GM23248 (cell line): Measurements from ENCODE around the gene OR52E6.

Experiments
- EZH2 ChIP-seq: fragments of 200-600 bp; sonication (generic); IDR thresholded peaks from 2 replicates; pipeline ENCODE4 v1.6.1; 2018; ENCODE audit warnings: antibody characterized with exemption, mild to moderate bottlenecking; ENCODE audit not compliant: insufficient read depth, poor library complexity, severe bottlenecking
- EZH2phosphoT487 ChIP-seq: fragments of 200-600 bp; sonication (generic); IDR thresholded peaks from 2 replicates; pipeline ENCODE4 v1.6.1; 2018; ENCODE audit warnings: antibody characterized with exemption, moderate library complexity, mild to moderate bottlenecking, low read depth; ENCODE audit not compliant: insufficient read depth

DNA sequence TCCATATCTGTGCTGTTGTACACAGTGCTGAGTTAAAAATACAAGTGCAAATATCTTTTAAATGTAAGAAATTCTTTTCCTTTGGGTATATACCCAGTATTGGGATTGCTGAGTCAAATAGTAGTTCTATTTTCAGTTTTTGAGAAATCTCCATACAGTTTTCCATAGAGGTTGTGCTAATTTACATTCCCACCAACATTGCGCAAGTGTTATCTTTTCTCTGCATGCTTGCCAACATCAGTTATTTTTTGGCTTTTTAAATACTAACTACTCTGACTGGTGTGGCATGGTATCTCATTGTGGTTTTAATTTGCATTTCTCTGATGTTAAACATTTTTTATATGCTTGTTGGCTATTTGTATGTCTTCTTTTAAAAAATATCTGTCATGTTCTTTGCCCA is 9.3 kb upstream of the OR52E6 start:
- TF ChIP-seq EZH2phosphoT487 (no peak), EZH2 (no peak)
